ENCODE data around the gene SLC29A3.

Gene SLC29A3

GRCh38 chr10:71360735-71361134 lies 41.7 kb downstream of the SLC29A3 start:
- in situ Hi-C loops (cut with MboI; ENCODE audit: low pct_unique_long_range_greater_than_20kb, low sequenced_read_pairs, unreplicated experiment), result no loop called here
- TF ChIP-seq, protein P1, sequence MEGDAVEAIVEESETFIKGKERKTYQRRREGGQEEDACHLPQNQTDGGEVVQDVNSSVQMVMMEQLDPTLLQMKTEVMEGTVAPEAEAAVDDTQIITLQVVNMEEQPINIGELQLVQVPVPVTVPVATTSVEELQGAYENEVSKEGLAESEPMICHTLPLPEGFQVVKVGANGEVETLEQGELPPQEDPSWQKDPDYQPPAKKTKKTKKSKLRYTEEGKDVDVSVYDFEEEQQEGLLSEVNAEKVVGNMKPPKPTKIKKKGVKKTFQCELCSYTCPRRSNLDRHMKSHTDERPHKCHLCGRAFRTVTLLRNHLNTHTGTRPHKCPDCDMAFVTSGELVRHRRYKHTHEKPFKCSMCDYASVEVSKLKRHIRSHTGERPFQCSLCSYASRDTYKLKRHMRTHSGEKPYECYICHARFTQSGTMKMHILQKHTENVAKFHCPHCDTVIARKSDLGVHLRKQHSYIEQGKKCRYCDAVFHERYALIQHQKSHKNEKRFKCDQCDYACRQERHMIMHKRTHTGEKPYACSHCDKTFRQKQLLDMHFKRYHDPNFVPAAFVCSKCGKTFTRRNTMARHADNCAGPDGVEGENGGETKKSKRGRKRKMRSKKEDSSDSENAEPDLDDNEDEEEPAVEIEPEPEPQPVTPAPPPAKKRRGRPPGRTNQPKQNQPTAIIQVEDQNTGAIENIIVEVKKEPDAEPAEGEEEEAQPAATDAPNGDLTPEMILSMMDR (IDR thresholded peaks at IDR 0.05; ENCODE audit: extremely low read depth, insufficient read depth, missing control alignments), result no peak
- DNase-seq (ENCODE audit: low spot score), result no peak

DNA sequence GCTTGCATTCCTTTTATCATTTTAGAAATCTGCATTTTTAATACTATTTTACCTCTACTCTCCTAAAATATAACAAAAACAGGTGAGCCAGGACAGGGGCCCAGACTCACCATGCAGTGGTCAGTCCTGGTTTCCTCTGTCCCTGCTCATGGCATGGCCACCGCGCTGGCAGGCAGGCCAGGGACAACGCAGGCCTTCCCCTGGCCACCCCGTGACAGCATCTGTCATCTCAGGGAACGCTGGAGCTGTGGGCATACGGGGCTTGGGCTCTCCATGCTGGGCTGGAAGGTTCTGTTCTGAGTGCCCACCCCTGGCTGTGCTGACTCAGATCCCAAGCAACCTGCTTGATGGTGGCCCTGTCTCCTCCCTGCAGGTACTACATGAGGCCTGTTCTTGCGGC lies 42.5 kb downstream of the SLC29A3 start:
- no peak for DNase-seq (ENCODE audit: low spot score)
- in situ Hi-C loops (cut with MboI; ENCODE audit: low pct_unique_long_range_greater_than_20kb, low sequenced_read_pairs, unreplicated experiment), result no loop called here
- TF ChIP-seq, protein P1 (IDR thresholded peaks at IDR 0.05; ENCODE audit: extremely low read depth, insufficient read depth, missing control alignments), result no peak

- in situ Hi-C loops (cut with MboI; ENCODE audit: low pct_unique_long_range_greater_than_20kb, low sequenced_read_pairs, unreplicated experiment), result no loop called here
- DNase-seq (ENCODE audit: low spot score), result no peak
- TF ChIP-seq, protein P1 (IDR thresholded peaks at IDR 0.05; ENCODE audit: extremely low read depth, insufficient read depth, missing control alignments), result no peak
Measured at GRCh38 chr10:71362141-71362540, 43.1 kb downstream of the SLC29A3 start.

- DNase-seq (ENCODE audit: low spot score), result no peak
- TF ChIP-seq, protein P1 (IDR thresholded peaks at IDR 0.05; ENCODE audit: extremely low read depth, insufficient read depth, missing control alignments), result no peak
- in situ Hi-C loops (cut with MboI; ENCODE audit: low pct_unique_long_range_greater_than_20kb, low sequenced_read_pairs, unreplicated experiment), result no loop called here
Measured at GRCh38 chr10:71363936-71364335, 44.9 kb downstream of the SLC29A3 start.

GRCh38 chr10:71365366-71365765 lies 46.3 kb downstream of the SLC29A3 start:
- no peak for DNase-seq (ENCODE audit: low spot score)
- TF ChIP-seq, protein P1 (IDR thresholded peaks at IDR 0.05; ENCODE audit: extremely low read depth, insufficient read depth, missing control alignments), result no peak
- in situ Hi-C loops (cut with MboI; ENCODE audit: low pct_unique_long_range_greater_than_20kb, low sequenced_read_pairs, unreplicated experiment), result no loop called here

GRCh38 chr10:71366690-71367089 lies 47.6 kb downstream of the SLC29A3 start:
- no peak for DNase-seq (ENCODE audit: low spot score)
- in situ Hi-C loops (cut with MboI; ENCODE audit: low pct_unique_long_range_greater_than_20kb, low sequenced_read_pairs, unreplicated experiment), result no loop called here
- TF ChIP-seq, protein P1 (IDR thresholded peaks at IDR 0.05; ENCODE audit: extremely low read depth, insufficient read depth, missing control alignments), result no peak

- no peak for DNase-seq (ENCODE audit: low spot score)
- in situ Hi-C loops (cut with MboI; ENCODE audit: low pct_unique_long_range_greater_than_20kb, low sequenced_read_pairs, unreplicated experiment), result no loop called here
- TF ChIP-seq, protein P1 (IDR thresholded peaks at IDR 0.05; ENCODE audit: extremely low read depth, insufficient read depth, missing control alignments), result no peak
Measured at GRCh38 chr10:71367271-71367670, 48.2 kb downstream of the SLC29A3 start.

Measured in GM13977 (cell line).